Progenitor cell of endocrine pancreas (in vitro differentiated cells): Measurements from ENCODE around the gene RAB12. TPM values are rescaled to one million over a fixed set of nuclear protein-coding genes. Genes with fewer than 3 reads are reported as not detected.
"Not testable (repeated sequence)": the region's sequence is repeated elsewhere in the genome, so short reads cannot be mapped to it uniquely, and the experiment has no call there.

Experiments used
- DNase-seq: peaks from one replicate; pipeline ENCODE4 v3.0.0; 2021; ENCODE audit warnings: low spot score; ENCODE audit not compliant: unreplicated experiment
- H3K27ac Mint-ChIP-seq: 2 replicates; pipeline ENCODE4 v1.8.0; 2021; ENCODE audit warnings: mild to moderate bottlenecking, moderate library complexity, mixed read lengths
- H3K27me3 Mint-ChIP-seq: 2 replicates; pipeline ENCODE4 v1.8.0; 2021; ENCODE audit warnings: mixed read lengths
- H3K36me3 Mint-ChIP-seq: 2 replicates; pipeline ENCODE4 v1.8.0; 2022; ENCODE audit warnings: mixed read lengths; ENCODE audit not compliant: insufficient read depth
- H3K4me1 Mint-ChIP-seq: 2 replicates; pipeline ENCODE4 v1.8.0; 2021; ENCODE audit warnings: low read depth, mixed read lengths
- H3K4me3 Mint-ChIP-seq: 2 replicates; pipeline ENCODE4 v1.8.0; 2021; ENCODE audit warnings: low read depth, mild to moderate bottlenecking, moderate library complexity, mixed read lengths
- H3K9me3 Mint-ChIP-seq: 2 replicates; pipeline ENCODE4 v1.8.0; 2021; ENCODE audit warnings: low read depth, mixed read lengths
- CTCF ChIP-seq: fragments of 200-600 bp; sonication (generic); IDR thresholded peaks from one replicate; pipeline ENCODE4 v1.5.0; 2021; ENCODE audit warnings: antibody characterized with exemption, mild to moderate bottlenecking; ENCODE audit not compliant: unreplicated experiment
- total RNA-seq: library from RNA; stranded (reverse); gene quantifications from 2 replicates; pipeline ENCODE4 v1.2.1, GENCODE V29; 2021

The RAB12 gene
- total RNA-seq, 1 donor from 2014 or later: 15.4 TPM

- no peak overlapping the region for H3K4me3 Mint-ChIP-seq
Observed at GRCh38 chr18:8616028-8616401, 6.8 kb downstream of the RAB12 start.

GRCh38 chr18:8617907-8618306 lies 8.7 kb downstream of the RAB12 start:
- Mint-ChIP-seq H3K4me1 (no peaks in the 10 kb centered on the region), H3K9me3 (peaks cover 19% of the 10 kb centered on the region), H3K36me3 (peaks cover 19% of the 10 kb centered on the region), H3K4me3 (no peak overlapping the region), H3K27me3 (no peaks in the 10 kb centered on the region), H3K27ac (peak overlapping the region; percentile 75)
- no peak for DNase-seq
- no peak for TF ChIP-seq CTCF

More at GRCh38 chr18:8616028-8616401, 6.8 kb downstream of the RAB12 start:
- no peaks in the 10 kb centered on the region for H3K27me3 Mint-ChIP-seq
- H3K9me3 Mint-ChIP-seq: peaks cover 5% of the 10 kb centered on the region
- H3K4me1 Mint-ChIP-seq: peaks cover 10% of the 10 kb centered on the region
- H3K36me3 Mint-ChIP-seq: peaks cover 4% of the 10 kb centered on the region
- DNase-seq: no peak
- TF ChIP-seq CTCF: no peak
- H3K27ac Mint-ChIP-seq: no peak overlapping the region

GRCh38 chr18:8619041-8619440 lies 9.8 kb downstream of the RAB12 start:
- TF ChIP-seq CTCF: no peak
- Mint-ChIP-seq H3K27me3 (no peaks in the 10 kb centered on the region), H3K27ac (no peak overlapping the region), H3K4me3 (no peak overlapping the region), H3K9me3 (peaks cover 19% of the 10 kb centered on the region), H3K36me3 (peaks cover 21% of the 10 kb centered on the region), H3K4me1 (no peaks in the 10 kb centered on the region)
- DNase-seq: no peak

GRCh38 chr18:8619835-8620577 lies 10.8 kb downstream of the RAB12 start:
- Mint-ChIP-seq H3K27me3 (no peaks in the 10 kb centered on the region), H3K4me1 (peaks cover 6% of the 10 kb centered on the region), H3K27ac (no peak overlapping the region), H3K9me3 (peaks cover 19% of the 10 kb centered on the region), H3K4me3 (no peak overlapping the region), H3K36me3 (peaks cover 21% of the 10 kb centered on the region)
- no peak for DNase-seq
- TF ChIP-seq CTCF: no peak

- Mint-ChIP-seq H3K9me3 (peaks cover 19% of the 10 kb centered on the region), H3K4me1 (peaks cover 15% of the 10 kb centered on the region), H3K27me3 (no peaks in the 10 kb centered on the region), H3K4me3 (no peak overlapping the region), H3K27ac (no peak overlapping the region), H3K36me3 (peaks cover 21% of the 10 kb centered on the region)
- DNase-seq: no peak
- no peak for TF ChIP-seq CTCF
Observed at GRCh38 chr18:8620845-8621244, 11.6 kb downstream of the RAB12 start.

GRCh38 chr18:8622625-8623024 lies 13.4 kb downstream of the RAB12 start:
- Mint-ChIP-seq H3K9me3 (peaks cover 19% of the 10 kb centered on the region), H3K4me1 (peaks cover 29% of the 10 kb centered on the region), H3K36me3 (peaks cover 21% of the 10 kb centered on the region)
- DNase-seq, H3K4me3 Mint-ChIP-seq, H3K27me3 Mint-ChIP-seq, H3K27ac Mint-ChIP-seq: not testable (repeated sequence)
